ENCODE measurements around the gene B3GALNT1.

Gene B3GALNT1, protein sequence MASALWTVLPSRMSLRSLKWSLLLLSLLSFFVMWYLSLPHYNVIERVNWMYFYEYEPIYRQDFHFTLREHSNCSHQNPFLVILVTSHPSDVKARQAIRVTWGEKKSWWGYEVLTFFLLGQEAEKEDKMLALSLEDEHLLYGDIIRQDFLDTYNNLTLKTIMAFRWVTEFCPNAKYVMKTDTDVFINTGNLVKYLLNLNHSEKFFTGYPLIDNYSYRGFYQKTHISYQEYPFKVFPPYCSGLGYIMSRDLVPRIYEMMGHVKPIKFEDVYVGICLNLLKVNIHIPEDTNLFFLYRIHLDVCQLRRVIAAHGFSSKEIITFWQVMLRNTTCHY

GRCh38 chr3:161104561-161105551, at the start of gene B3GALNT1:
B3GALNT1 (minus strand) TSS chr3:161105349; CDS start chr3:161086754, 18,595 bp downstream.
- DNase-seq: peak; percentile 75

DNA sequence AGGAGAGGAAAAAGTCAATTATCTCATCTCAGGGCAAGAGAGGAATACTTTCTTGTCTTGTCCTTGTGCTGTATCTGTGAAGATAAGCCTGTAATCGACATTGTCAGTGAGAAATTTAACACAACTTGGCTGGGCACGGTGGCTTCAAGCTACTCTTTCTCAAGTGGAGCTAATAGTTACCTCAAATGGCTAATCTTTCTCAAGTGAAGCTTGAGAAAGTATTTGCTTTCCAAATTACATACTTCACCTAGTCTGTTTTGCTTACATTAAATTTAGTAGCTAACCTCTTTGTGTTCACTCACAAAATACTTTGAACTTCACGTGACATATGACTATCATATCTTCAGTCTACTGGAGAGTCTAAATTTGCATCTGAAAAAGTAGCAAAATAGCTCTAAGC, 48.3 kb upstream of the B3GALNT1 start:
- no peak for DNase-seq

DNA sequence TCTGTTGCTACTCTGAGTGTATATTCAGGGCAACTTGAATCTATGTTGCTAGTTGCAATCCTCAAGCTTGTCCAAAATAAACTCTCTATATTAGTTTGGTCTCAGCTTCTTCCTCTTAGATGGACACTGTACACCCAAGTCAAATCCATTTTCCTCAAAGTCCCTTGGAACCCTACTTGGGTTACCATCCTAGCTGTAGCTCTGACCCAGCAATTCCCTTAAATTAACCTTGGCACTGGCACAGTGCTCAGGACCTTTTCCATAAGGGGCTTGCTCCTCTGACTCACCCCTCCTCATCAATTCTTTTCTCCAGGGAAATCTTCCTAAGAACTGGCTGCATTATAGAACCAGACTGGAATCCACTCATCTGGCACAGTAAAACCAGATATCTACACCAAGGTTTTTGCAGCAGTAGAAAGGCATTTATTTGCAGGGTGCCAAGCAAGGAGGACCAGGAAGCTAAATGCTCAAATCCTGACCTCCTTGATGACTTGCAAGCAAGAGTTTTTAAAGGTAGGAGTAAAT, 44.9 kb upstream of the B3GALNT1 start:
- DNase-seq: no peak

GRCh38 chr3:161149529-161149928, 44.4 kb upstream of the B3GALNT1 start:
- no peak for DNase-seq

DNA sequence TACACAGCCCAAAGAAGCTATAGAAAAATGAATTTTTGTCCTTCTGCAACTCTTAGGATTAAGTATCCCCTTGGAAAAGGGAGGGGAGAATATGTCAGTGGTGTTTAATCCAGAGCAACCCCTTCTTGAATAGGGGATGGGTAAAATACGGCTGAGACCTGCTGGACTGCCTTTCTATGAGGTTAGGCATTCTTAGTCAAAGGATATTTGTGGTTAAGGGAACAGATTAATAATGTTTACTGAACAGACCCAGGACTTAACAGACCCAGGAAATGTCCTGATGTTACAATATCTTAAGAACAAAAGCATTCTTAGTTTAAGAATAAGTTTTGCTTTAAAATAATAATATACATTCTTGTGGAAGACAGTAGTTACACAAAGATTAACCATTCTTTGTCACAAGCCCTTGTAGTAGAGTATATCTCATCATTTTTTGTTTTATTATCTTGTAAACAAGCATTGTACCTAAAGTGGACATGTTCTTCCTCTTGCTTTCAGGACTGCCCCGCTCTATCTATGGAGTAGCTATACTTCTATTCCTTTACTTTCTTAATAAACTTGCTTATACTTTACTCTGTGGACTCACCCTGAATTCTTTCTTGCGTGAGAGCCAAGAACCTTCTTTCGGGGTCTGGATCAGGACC, 43.8 kb upstream of the B3GALNT1 start:
- DNase-seq: no peak

DNA sequence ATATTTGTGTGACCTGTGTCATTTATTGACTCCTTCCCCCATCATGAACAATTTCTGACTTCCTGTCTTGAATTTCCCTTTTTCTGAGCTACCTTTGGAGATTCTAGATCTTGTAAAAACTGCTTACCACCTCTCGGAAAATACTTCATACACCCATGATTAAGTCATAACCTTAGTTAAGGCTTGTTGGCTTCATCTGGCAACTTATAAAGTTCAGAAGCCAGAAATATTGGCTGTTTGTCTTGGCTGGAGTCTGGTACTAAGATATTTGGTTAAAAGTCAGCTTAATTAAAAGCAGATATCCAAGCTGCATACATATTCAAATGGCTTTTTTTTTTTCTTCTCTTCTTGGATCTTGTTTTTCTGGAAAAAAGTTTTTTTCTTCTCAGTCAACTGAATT, 37.3 kb upstream of the B3GALNT1 start:
- no peak for DNase-seq

DNA sequence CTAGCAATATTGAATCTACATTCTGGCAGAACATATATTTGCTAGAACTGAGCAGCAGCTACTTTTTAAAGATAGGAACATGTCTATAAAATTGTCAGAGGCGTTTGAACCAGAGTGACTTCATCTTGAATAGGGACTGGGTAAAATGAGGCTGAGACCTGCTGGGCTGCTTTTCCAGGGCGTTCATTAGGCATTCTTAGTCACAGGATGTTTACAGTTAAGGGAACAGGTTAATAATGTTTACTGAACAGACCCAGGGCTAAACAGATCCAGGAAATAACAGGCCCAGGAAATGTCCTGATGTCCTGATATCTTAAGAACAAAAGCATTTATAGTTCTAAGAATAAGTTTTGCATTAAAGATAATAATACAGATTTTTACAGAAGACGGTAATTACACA, 34.5 kb upstream of the B3GALNT1 start:
- DNase-seq: no peak

GRCh38 chr3:161137260-161137659, 32.1 kb upstream of the B3GALNT1 start:
- no peak for DNase-seq

GRCh38 chr3:161132391-161132790, 27.2 kb upstream of the B3GALNT1 start:
- DNase-seq: no peak

DNA sequence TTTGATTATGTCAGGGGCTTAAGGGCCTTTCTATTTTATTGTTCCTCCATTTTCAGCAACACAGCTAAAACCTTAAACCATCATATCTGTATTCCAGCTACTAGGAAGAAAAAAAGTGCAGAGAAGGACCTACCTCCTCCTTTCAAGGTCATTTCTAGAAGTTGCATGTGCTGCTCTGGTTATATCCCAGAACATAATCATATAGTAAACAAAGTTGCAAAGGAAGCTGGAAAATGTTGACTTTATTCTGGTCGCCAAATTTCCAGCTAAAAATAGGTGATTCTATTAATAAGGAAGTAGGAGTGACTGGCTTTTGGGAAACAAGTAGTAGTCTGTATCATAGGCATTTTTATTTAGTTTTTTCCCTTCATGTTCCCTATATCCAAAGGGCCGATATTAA, 21.3 kb upstream of the B3GALNT1 start:
- DNase-seq: no peak

GRCh38 chr3:161117646-161118045, 12.5 kb upstream of the B3GALNT1 start:
- DNase-seq: no peak

GRCh38 chr3:161108840-161109239, 3.7 kb upstream of the B3GALNT1 start:
- DNase-seq: peak; percentile 62

DNA sequence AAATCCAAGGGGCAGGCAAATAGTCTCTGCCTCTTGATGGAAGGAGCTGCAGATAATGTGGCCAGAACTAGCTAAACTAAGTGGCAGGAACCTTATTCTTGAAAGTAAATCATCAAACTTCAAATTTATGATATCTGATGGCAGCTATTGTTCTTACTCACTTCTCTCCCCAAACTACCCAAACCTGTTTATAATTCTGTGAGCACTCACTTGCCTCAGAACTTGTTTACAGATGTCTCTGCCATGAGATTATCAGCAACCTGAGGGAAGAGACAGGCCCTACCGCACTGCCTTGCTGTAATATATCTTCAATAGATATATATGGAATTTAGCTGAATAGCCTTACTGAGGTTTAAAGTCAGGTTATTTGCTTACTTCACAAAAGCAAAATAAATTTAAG, 2.2 kb upstream of the B3GALNT1 start:
- no peak for DNase-seq

DNA sequence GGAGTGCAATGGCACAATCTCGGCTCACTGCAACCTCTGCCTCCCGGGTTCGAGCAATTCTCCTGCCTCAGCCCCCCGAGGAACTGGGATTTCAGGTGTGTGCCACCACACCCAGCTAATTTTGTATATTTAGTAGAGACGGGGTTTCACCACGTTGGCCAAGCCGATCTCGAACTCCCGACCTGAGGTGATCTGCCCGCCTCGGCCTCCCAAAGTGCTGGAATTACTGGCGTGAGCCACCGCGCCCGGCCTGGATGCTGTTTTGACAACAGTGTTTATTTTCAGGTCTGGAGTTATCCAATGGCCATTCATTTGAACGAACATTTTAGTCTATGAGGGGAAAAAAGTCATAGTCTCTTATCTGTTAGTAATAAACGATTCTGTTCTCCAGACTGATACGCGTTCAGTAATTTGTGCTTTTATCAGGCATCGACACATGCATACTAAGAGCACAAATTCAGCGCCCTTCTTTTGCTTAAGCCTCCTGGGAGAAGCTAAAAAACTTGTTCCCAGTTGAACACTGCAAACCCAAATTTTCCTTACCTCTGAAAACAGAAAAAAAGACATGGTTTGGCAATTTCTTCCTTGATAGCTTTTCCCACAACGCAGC, 1.3 kb downstream of the B3GALNT1 start:
- peak; percentile 59 for DNase-seq

GRCh38 chr3:161101609-161102008, 3.5 kb downstream of the B3GALNT1 start:
- peak; percentile 35 for DNase-seq

DNA sequence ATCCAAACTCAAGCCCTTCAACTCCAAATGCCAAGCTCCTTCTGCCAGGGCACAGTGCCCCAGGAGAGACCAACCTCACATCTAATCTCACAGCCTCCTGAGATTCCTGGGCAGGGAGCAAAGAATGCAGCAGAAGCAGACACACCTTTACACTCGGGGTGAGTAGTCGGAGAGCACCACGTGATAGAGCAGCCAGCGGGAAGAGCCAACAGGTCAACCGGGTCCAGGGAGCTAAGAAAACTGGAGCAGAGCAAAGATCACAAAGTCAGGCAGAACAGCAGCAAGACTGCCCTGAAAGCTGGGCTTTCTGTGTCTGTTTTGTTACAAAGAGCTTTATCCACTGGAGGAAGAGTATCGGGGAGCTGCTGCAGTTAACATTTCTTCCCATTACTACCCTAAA, 4.2 kb downstream of the B3GALNT1 start:
- no peak for DNase-seq

DNA sequence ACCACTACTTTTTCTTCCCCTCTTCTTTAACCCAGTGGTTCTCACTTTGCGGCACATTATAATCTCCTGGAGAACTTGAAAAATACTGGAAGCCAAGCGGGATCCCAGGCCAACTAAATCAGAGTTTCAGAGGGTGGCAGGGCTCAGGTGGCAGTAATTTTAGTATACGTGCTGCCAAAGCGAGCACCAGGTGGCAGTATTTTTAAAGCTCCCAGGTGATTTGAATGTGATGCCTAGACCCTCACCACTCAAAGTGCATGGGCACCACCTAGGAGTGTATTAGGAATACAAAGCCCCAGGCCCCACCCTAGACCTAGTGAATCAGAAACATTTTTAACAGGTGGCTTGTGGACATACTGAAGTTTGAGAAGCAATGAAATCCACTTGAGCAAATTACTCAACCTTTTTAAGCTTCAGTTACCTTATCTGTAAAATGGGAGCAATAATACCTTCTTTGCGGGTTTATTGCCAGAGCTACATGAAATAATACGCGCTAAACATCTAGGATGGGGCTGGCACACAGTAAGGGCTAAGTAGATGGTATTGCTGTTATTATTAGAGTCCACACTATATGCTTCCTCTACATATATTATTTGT, 8.3 kb downstream of the B3GALNT1 start:
- DNase-seq: no peak

DNA sequence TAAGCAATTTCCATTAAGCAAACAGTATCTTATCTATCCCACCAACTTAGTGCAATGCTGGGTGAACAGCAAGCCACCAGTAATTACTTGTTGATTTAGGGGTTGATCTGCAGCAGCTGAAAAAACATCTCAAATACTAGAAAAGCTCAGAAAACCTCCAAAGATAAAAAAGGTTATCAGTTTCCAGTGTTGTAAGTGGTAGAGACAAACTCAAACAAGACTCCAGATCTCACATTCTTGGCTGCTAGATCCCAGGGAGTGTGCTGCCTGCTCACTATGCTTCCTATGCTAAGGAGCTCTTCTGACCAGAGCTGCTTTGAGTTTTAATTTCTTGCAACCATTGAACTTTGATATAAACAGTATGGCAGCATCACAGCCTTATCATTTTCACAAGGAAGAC, 11.3 kb downstream of the B3GALNT1 start:
- DNase-seq: peak; percentile 41

DNA sequence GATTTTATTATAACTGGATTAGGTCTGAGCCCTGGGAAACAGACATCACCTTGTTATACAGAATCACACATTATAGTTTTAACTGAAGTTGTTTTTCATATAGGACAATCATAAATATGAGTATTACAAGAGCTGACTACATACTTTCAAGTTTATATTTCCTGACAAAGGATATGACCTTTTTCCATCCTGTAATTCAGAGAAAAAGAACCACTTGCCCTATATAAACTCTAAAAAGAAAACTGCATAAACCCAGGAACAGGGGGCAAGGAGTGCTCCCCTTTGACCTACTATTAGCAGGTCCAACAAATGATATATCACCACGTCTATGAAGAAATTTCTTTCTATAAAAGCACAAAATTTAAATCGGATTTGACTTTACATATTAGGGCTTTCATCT, 20.9 kb downstream of the B3GALNT1 start:
- DNase-seq: no peak

GRCh38 chr3:161083131-161083530, 22.0 kb downstream of the B3GALNT1 start:
- DNase-seq: no peak

- no peak for DNase-seq
These were observed 23.1 kb downstream of the B3GALNT1 start for GRCh38 chr3:161082063-161082462.

DNA sequence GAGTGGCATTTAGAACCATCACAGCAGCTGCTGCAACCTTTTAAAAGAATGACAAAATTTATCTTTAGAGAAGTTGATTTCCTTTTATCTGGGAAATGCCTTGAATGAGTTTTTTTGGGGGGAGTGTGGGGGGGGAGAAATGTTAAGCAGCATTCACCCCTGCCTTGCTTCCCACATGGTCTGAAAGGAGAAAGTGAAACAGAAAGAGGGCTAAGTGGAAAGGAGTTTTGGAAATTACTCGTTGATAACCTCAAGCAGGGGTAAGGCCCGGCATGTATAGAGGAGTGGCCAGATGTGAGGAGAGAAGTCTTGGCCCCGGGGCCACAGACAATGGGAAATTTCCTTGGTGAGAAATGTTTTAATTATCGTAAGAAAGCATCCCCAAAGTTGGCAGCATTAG, 23.5 kb downstream of the B3GALNT1 start:
- no peak for DNase-seq

All from hematopoietic multipotent progenitor cell treated with erythropoietin and hydrocortisone succinate and interleukin-3 and kit ligand, for 8 days (in vitro differentiated cells).